Uterine smooth muscle cell (primary cell): ENCODE data around the gene TMEM200A. TPM values are rescaled to one million over a fixed set of nuclear protein-coding genes. Genes with fewer than 3 reads are reported as not detected.

Source experiments
- total RNA-seq: library from RNA; depleted of rRNA; stranded (reverse); fragments of >200 nt; gene quantifications from 2 replicates; pipeline ENCODE4 v1.2.3, GENCODE V29; 2014

TMEM200A gene
- 99.1 and 116 TPM in 2 replicates for total RNA-seq

DNA sequence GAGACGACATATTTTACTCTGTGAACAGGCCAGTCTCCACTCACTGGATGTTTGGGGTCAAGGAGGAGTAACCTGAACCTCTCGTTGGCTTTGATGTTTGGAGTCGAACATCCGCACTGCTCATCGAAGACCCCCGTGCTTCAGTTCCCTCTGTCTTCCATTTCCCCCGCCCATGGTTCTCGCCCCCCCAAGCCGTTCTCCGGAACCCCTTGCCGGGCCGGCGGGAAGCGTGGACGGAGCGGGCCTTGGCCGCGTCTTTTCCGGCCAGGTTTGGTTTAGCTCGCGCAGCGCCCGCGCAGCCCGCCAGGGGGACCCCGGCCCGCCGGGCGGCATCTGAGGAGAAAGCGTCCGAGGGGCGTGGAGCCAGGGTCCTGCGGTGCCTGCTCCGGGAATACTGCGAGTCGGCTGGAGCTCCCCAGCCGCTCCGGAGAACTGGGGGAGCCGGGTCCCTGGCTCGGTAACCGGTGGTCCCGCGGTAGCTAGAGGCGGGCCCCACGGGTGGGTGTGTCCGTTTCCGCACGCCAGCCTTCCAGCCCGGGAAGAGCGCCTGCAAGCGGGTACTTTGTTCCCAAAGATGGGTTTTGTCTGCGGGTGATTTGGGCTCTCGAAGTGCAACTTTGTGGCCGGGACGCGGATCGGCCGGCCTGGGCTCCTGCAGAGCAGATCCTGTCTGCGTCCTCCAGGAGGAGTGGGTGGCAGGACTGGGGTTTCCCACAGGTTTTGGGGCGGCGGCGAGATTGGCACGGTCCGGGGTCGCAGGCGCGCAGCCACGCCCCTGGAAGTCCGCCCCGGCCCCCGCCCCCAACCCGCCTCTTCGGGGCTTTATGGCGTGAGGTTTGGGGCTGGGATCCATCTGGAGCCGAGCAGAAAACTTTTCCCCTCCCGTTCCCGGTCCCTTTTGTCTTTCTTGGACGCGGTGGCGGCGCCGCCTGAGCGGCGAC lies at the start of gene TMEM200A:
Gene TMEM200A, plus strand, starts transcription at position 852 of the 941 bp plus-strand sequence. CDS start 74,406 bp downstream, outside the sequence.

Other genes starting within 250 kb of the TMEM200A start
- 12.4 and 14.4 TPM in 2 replicates for gene SAMD3, start 143.1 kb upstream of the TMEM200A start, total RNA-seq